Measurements from ENCODE around the gene KRT222. TPM values are rescaled to one million over a fixed set of nuclear protein-coding genes. Genes with fewer than 3 reads are reported as not detected.

KRT222 gene
- total RNA-seq, 4 donors from 2014 or later, result 0.79 to 1.8 (median 1.3) TPM; not detected in 1

DNA sequence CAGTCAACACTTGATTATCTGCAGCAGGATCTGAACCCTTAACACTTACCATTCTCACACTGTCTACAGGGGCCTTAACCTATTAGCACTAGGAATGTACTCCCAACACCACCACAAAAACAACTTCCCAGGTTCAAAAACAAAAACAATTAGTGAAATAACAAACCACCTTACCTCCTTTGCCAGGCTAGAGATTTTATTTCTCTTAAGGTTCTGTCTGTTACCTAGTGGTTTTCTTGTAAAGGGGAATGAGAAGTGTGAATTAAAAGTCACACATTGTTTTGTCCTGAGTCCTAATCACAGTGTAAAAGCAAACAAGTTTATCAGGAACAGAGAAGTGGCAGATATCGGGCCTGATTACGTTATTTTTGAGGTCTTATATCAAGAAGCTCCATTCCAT lies 27.0 kb downstream of the KRT222 start:
- TF ChIP-seq POLR2A (IDR thresholded peaks at IDR 0.05), result no peak
- TF ChIP-seq, protein P1, sequence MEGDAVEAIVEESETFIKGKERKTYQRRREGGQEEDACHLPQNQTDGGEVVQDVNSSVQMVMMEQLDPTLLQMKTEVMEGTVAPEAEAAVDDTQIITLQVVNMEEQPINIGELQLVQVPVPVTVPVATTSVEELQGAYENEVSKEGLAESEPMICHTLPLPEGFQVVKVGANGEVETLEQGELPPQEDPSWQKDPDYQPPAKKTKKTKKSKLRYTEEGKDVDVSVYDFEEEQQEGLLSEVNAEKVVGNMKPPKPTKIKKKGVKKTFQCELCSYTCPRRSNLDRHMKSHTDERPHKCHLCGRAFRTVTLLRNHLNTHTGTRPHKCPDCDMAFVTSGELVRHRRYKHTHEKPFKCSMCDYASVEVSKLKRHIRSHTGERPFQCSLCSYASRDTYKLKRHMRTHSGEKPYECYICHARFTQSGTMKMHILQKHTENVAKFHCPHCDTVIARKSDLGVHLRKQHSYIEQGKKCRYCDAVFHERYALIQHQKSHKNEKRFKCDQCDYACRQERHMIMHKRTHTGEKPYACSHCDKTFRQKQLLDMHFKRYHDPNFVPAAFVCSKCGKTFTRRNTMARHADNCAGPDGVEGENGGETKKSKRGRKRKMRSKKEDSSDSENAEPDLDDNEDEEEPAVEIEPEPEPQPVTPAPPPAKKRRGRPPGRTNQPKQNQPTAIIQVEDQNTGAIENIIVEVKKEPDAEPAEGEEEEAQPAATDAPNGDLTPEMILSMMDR (IDR thresholded peaks at IDR 0.05), result no peak
- 74 to 83% methylated on average over 2 of the region's 2 CpGs for WGBS, 2 donors
- H3K27ac ChIP-seq, result no peak overlapping the region
- no peak overlapping the region for H3K4me3 ChIP-seq
- no peaks in the 10 kb centered on the region for H3K27me3 ChIP-seq
- no peak for DNase-seq
- H3K36me3 ChIP-seq, result peaks cover 5 to 98% (median 31%) of the 10 kb centered on the region in 3 donors
- peaks cover 0 to 14% (median 0%) of the 10 kb centered on the region in 3 donors for H3K4me1 ChIP-seq
- no peaks in the 10 kb centered on the region for H3K9me3 ChIP-seq
- intact Hi-C loops (cut with DNase I), result no loop called here

DNA sequence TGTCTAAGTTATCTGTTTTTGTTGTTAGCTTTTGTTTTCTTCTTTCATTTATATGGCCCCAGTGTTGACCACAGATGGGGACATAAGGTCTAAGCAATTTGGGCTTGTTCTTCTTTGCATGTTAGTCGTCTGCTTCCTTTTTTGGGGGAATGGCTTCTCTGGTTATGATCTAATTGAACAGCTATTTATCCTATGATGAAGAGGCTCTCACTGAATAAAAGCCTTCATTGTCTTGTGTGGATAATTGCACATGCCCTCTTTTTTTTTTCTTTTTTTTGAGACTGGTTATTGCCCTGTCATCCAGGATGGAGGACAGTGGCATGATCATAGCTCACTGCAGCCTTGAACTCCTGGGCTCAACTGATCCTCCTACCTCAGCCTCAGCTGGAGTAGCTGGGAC lies 31.1 kb downstream of the KRT222 start:
- TF ChIP-seq, protein P1 (IDR thresholded peaks at IDR 0.05), result no peak
- TF ChIP-seq POLR2A (IDR thresholded peaks at IDR 0.05), result peak in 1 of 4 donors; percentile 5
- H3K36me3 ChIP-seq, result peaks cover 5 to 100% (median 46%) of the 10 kb centered on the region in 3 donors
- intact Hi-C loops (cut with DNase I), result no loop called here
- no peak overlapping the region for H3K27ac ChIP-seq
- no peaks in the 10 kb centered on the region for H3K9me3 ChIP-seq
- H3K4me1 ChIP-seq, result peaks cover 0 to 12% (median 0%) of the 10 kb centered on the region in 3 donors
- H3K4me3 ChIP-seq, result no peak overlapping the region
- no peak for DNase-seq
- no peaks in the 10 kb centered on the region for H3K27me3 ChIP-seq
- 55 to 58% methylated on average over 1 of the region's 1 CpG for WGBS, 2 donors

DNA sequence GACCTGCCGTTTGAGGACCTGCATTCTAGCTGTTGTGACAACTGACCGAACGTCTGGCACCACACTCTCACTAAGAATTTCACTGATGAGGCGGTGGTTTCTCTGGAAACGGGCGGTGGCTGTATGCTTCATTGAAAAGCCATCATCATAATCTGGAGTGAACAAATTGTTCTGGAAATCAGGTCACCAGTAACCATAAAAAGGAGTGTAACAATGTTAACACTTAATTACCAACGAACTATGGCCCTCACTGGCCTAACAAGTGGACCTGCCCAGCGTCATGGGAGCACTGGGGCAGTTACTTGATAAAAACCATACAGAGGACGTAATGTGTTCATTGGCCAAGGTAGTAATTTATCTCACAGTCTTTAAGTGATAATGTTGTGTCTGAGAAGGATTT lies 32.8 kb downstream of the KRT222 start:
- peaks cover 0 to 6% (median 0%) of the 10 kb centered on the region in 3 donors for H3K4me1 ChIP-seq
- H3K27me3 ChIP-seq, result no peaks in the 10 kb centered on the region
- WGBS, 2 donors, result 58 to 66% methylated on average over 9 of the region's 9 CpGs
- H3K4me3 ChIP-seq, result no peak overlapping the region
- H3K36me3 ChIP-seq, result peaks cover 10 to 100% (median 49%) of the 10 kb centered on the region in 3 donors
- no peaks in the 10 kb centered on the region for H3K9me3 ChIP-seq
- TF ChIP-seq, protein P1 (IDR thresholded peaks at IDR 0.05), result no peak
- no peak for TF ChIP-seq POLR2A (IDR thresholded peaks at IDR 0.05)
- H3K27ac ChIP-seq, result no peak overlapping the region
- intact Hi-C loops (cut with DNase I), result no loop called here
- DNase-seq, result no peak

DNA sequence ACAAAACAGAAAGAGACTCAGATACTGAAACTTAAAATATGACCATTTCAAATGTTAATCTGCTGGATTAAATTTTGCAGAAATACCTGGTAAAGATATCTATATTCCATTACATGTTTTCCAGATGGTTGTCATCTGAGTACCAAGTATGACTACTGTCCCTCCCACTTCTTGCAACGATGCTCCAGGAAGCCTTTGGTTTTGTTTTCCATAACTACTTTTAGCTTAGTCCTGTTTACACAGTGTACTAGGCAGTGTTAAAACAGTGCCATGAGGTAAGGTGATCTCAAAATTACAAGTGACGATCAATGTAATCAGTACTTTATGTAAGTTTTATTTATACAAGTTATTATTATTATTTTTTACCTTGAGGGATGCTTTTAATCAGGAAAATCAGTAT lies 35.1 kb downstream of the KRT222 start:
- DNase-seq, result no peak
- H3K4me3 ChIP-seq, result no peak overlapping the region
- peaks cover 0 to 15% (median 0%) of the 10 kb centered on the region in 3 donors for H3K4me1 ChIP-seq
- no peaks in the 10 kb centered on the region for H3K27me3 ChIP-seq
- WGBS, 2 donors, result 45 to 56% methylated on average over 2 of the region's 2 CpGs
- no peak for TF ChIP-seq POLR2A (IDR thresholded peaks at IDR 0.05)
- TF ChIP-seq, protein P1 (IDR thresholded peaks at IDR 0.05), result no peak
- H3K9me3 ChIP-seq, result no peaks in the 10 kb centered on the region
- intact Hi-C loops (cut with DNase I), result loop anchor here (10.0 kb wide), 1 partner anchor 155 kb away; the partner anchor contains the start of gene KRT27
- peaks cover 9 to 77% (median 32%) of the 10 kb centered on the region in 3 donors for H3K36me3 ChIP-seq
- no peak overlapping the region for H3K27ac ChIP-seq

DNA sequence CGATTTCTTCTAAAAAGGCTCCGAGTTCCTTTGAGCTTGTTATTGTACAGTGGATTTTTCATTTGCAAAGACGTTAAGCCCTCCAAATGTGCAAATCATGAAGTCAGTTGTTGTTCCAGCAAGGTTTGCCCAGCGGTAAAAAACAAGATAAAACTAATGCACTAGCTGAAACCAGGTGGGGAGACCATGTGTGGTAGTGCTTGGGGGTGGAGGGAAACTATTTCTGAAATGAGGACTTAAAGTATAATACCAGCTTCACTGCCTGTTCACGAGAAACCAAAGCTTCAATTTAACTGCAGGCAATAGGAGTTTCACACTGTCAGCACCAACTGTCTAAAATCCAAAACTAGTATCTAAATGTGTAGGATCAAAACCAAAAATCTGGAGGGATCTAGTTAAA lies 39.7 kb downstream of the KRT222 start:
- H3K4me1 ChIP-seq, result peaks cover 0 to 39% (median 7%) of the 10 kb centered on the region in 3 donors
- no peaks in the 10 kb centered on the region for H3K9me3 ChIP-seq
- DNase-seq, result no peak
- H3K36me3 ChIP-seq, result peaks cover 5 to 32% (median 10%) of the 10 kb centered on the region in 3 donors
- H3K27me3 ChIP-seq, result peaks cover 0 to 7% (median 0%) of the 10 kb centered on the region in 4 donors
- TF ChIP-seq POLR2A (IDR thresholded peaks at IDR 0.05), result no peak
- TF ChIP-seq, protein P1 (IDR thresholded peaks at IDR 0.05), result no peak
- 20 to 37% methylated on average over 5 of the region's 5 CpGs for WGBS, 2 donors
- no peak overlapping the region for H3K4me3 ChIP-seq
- intact Hi-C loops (cut with DNase I), result loop anchor here (10.0 kb wide), 1 partner anchor 159 kb away; the partner anchor contains the start of gene KRT27
- no peak overlapping the region for H3K27ac ChIP-seq

All from esophagus squamous epithelium (tissue), 5 donors.